Right renal pelvis (tissue), 4 donors: ENCODE results near the gene C9orf85. TPM values are rescaled to one million over a fixed set of nuclear protein-coding genes. Genes with fewer than 3 reads are reported as not detected.

Experiments
- DNase-seq, 4 donors: peaks; one replicate each; pipeline ENCODE4 v3.0.0-alpha.2; 2013; ENCODE audit warnings: low read depth in 4 of 4, low spot score in 3 of 4, missing footprints in 1 of 4
- polyA plus RNA-seq, 4 donors: library from polyadenylated mRNA; unstranded; fragments of 120-200 nt; gene quantifications; one replicate each; pipeline ENCODE4 v1.2.1, GENCODE V29; 2013; ENCODE audit not compliant: insufficient read length in 4 of 4

Gene C9orf85
- polyA plus RNA-seq, 4 donors = 16.5 to 18.9 (median 17.8) TPM

DNA sequence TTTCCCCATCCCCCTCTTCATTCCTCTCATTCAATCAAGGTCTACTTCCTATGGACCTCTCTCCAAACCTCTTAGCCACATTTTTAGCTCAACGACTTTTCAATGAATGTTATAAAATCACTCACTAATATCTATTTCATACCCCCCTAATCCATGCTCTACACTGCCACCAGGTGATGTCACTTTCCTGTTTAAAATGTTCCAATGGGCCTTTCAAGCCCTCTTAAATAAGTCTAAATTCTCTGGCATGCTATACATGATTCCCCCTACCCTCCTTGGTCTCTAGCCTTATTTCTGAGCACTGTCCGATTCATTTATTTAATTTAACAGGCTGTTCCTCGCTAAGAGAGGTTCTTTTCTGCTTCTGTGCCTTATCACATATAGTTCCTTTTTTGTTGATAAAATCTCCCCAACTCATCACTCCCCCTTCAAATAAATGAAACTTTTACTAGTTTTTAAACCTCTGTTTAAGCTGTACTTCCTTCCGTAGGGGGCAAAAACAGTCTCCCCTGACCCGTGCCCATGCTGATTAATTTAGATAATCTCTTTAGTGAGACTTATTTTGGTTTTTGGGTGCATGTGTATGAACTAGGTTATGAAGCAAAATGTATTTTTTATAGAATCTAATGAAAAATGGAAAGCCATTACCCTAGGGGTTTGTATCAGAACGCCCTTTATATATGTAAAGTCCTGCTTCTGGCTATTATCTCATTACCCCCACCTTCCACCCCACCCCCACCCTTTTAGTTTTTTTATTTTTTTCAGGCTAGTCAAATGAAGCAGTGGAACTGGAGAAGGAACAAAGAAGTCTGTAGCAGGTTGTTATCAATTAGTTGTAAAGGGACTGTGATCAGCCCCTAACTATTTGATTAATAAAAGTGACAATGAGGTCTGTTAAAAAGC, 9.5 kb upstream of the C9orf85 start:
- no peak for DNase-seq

DNA sequence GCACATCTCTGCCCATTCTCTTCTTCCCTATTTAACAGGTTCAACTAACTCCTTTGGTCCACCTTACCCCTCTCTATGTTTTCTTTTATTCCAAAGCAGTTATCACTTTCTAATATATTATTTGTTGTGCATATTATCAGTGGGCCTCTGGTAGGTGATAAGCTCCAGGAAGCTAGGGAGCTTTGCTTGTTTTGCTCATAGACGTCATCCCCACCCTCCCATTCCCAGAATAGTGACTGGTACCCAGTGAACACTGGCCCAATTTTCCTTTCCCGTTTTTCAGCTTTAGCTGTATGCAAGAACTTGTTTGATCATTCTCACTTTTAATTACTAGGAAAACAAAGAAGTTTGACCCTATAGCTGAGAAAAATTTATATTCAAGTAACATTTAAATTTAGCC, 7.4 kb upstream of the C9orf85 start:
- DNase-seq = no peak

GRCh38 chr9:71908825-71909224, 2.6 kb upstream of the C9orf85 start:
- DNase-seq = no peak

GRCh38 chr9:71909887-71910649, 1.4 kb upstream of the C9orf85 start:
- DNase-seq = peak; percentile 40 to 70 (median 48)

GRCh38 chr9:71910650-71911060, 784 bp upstream of the C9orf85 start:
- DNase-seq = peak in 1 of 4 donors; percentile 55

GRCh38 chr9:71911908-71912335, 483 bp downstream of the C9orf85 start:
- no peak for DNase-seq

GRCh38 chr9:71915495-71915894, 4.1 kb downstream of the C9orf85 start:
- no peak for DNase-seq

GRCh38 chr9:71916834-71917534, 5.5 kb downstream of the C9orf85 start:
- DNase-seq = no peak

- no peak for DNase-seq
Observed at GRCh38 chr9:71918419-71918818, 7.0 kb downstream of the C9orf85 start.

DNA sequence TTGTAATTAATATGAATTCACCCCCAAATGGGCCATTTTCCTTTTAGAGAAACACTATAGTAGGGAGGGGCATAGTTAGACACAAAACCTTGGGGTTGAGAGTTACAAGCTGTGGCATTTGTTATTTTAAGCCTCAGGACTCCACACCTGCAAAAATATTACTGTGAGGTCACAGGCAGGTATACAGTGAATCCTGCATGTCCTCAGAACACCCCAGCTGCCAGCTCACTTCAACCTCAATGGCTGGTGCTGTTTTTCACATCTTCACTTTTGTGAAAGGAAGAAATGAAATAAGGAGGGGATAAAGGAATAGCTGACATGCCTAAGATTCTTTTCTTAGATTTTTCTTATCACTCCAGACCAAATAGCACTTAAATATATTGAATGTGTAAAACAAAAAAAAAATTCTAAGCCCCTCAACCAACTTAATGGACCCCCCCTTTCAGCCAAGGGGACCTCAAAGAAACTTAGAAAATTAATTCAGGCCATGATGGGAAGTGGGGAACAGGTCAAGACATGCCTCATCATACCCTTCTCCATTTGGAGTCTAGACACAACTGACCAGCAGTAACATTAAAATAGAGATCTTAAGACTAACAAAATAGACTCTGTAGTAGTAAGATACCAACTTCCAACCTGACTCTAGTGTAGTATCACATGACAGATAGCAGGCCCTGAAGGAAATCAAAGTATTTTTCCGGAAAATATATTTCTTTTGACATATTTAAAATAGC, 9.2 kb downstream of the C9orf85 start:
- no peak for DNase-seq

- no peak for DNase-seq
Observed at GRCh38 chr9:71921190-71921814, 9.9 kb downstream of the C9orf85 start.

DNA sequence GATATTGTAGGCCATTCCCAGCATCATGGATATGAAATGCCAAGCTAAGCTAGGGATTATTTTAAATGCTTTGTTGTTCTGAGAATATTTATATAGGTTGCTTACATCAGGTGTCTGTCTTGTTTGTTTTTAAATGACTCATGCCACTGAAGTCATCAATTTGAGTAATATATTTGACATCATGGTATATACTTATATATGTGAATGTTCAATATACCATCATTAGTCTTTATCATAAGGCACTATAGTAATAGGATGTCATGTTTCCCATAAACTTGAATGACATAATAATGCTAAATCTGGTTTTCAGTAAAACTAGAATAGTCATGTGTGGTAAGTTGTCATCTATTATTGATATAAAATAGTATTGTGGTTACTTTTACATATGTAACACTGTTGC, 13.1 kb downstream of the C9orf85 start:
- no peak for DNase-seq

DNA sequence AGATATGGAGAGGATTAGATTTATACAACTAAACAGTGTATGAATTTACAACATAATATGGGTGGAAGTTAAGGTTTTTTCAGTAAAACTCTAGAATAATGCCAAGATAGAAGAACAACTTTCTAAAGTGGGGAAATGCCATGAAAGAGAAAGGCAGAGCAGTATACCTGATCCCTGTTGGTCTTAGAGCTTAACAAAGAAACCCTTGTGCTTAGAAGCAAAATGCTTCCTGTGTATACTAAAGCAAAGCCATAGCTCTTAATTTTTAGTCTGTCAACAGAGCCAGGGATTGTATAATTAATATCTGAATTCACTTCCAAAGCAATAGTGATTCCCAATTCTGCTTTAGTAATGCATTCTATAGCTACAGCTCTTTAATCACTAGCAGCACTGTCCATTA, 14.4 kb downstream of the C9orf85 start:
- no peak for DNase-seq

DNA sequence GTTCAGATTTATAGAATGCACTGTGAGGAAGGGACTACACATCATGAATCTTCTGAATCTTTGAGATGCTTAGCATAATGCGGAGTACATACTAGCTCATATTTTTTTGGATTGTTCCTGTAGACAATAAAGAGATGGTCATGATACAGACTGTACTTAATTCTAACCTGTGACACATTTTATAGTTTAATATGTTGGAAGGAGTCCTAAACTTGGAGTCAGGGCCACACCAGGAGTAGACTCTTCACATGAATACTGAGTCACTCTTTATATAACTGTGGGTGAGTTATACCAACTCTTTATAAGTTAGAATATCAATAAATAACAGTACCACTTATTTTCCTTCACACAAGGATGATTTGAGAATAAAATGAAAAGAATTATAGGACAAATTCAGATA, 16.9 kb downstream of the C9orf85 start:
- DNase-seq = no peak

DNA sequence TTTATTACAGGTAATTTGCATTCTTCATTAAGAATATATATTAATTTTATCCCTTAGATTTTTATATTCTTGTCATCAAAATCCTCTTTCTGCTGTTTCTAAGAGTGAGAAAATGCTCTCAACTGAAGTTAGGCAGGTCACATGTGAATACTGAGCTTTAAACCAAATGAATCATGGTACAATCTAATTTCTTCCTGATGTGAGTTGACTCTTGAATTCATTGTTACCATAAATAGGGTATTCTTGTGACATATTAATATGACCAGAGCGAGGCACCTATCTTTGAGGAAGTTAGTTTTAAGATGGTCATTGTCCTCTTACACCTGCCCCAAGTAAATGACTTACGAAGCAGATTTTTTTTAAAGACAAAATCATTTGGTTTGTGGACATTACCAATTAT, 17.4 kb downstream of the C9orf85 start:
- DNase-seq = no peak

DNA sequence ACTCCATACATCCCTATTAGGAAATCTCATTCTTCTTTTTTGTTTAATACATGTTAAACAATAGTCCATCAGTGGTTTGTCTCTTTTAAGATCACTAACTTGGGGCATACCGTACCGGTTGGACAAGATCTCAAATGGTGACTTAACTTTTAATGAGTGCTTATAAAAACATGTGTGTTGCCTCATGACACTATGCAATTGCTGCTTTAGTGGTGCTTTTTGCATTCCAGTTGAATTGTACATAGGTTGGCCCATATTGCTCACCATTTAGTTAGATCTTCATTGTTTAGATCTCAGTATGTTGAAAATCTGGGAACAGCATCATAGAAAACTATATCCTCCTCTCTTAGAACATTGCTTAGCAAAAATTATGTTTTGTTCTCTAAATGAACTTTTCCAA, 17.8 kb downstream of the C9orf85 start:
- DNase-seq = no peak

- DNase-seq = no peak
Observed at GRCh38 chr9:71929791-71930440, 18.5 kb downstream of the C9orf85 start.

GRCh38 chr9:71931166-71931565, 19.7 kb downstream of the C9orf85 start:
- no peak for DNase-seq

DNA sequence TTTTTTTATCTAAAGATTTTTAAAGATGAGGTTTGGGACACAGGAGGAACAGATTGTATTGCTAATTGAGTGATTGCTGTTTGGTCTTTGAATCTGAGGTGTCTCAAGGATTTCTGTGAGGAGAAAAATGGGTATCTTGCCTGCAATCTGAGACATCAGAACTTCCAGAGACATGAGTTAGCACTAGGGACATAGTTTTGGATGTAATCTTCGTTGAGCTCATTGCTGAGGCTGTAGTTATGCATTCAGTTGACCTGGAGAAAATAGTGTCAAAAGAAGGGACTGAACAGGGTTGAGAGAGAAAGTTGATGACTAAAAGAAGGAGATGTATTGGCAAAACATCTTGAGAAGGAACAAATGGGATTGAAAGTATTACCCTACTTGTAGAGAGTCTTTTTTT, 24.6 kb downstream of the C9orf85 start:
- DNase-seq = no peak
